ENCODE measurements around the gene LIFR. TPM values are rescaled to one million over a fixed set of nuclear protein-coding genes. Genes with fewer than 3 reads are reported as not detected.
"Not testable (repeated sequence)": the region's sequence is repeated elsewhere in the genome, so short reads cannot be mapped to it uniquely, and the experiment has no call there.

Gene LIFR
- total and polyA plus RNA-seq, 5 donors from 2014 or later: not detected

DNA sequence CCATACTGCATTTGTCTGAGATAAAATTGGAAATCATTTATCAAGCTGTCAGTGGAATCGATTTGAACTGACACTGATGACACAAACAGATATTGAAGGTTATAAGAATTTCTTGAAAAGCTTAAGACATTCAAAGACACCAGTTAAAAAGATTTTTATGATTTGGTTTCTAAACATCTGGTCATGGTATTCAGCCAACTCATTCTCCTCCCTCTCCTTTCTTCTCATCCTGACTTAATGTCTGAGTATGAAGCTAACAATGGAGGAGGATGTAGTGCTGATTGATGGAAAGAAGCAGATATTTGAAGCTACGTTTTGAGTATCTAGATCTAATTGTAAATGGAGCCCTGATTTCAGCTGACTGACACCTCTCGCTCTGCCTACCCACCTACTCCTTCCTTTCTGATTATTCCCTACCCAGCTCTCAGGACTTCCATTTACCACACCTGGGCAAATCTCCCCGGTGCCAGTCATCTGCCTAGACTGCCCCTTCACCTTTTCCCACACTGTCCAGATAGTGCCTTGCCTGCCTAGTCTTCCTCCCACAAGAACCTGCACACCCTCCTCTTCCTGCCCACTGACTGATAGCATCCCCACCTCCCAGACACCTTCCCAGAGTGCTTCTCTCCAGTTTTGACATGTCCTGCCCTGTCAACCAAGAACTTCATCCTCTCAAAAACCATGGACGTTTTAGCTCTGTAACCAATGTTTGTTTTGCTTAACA, 20.7 kb upstream of the LIFR start:
- H3K4me1 ChIP-seq (ENCODE audit: control insufficient read depth, insufficient read depth, low read length, poor library complexity, severe bottlenecking): no peaks in the 10 kb centered on the region
- Mint-ChIP-seq H3K4me3 (no peak overlapping the region), H3K36me3 (no peaks in the 10 kb centered on the region), H3K9me3 (peaks cover 0 to 4% (median 0%) of the 10 kb centered on the region in 7 donors), H3K27me3 (peaks cover 5% of the 10 kb centered on the region), H3K4me1 (no peaks in the 10 kb centered on the region), H3K27ac (no peak overlapping the region)
- H3K27ac ChIP-seq (ENCODE audit: insufficient read depth, low read length, poor library complexity, severe bottlenecking): no peak overlapping the region
- H3K9me3 ChIP-seq (ENCODE audit: control insufficient read depth in 2 of 2, low read length in 2 of 2): no peaks in the 10 kb centered on the region
- no peaks in the 10 kb centered on the region for H3K36me3 ChIP-seq (ENCODE audit: control insufficient read depth, insufficient read depth, low read length)
- DNase-seq: no peak
- no peak for ATAC-seq (ENCODE audit: low read depth in 2 of 2)
- H3K27me3 ChIP-seq (ENCODE audit: control insufficient read depth, insufficient read depth, low read length): peaks cover 3% of the 10 kb centered on the region
- H3K4me3 ChIP-seq (ENCODE audit: low read depth, low read length): no peak overlapping the region

DNA sequence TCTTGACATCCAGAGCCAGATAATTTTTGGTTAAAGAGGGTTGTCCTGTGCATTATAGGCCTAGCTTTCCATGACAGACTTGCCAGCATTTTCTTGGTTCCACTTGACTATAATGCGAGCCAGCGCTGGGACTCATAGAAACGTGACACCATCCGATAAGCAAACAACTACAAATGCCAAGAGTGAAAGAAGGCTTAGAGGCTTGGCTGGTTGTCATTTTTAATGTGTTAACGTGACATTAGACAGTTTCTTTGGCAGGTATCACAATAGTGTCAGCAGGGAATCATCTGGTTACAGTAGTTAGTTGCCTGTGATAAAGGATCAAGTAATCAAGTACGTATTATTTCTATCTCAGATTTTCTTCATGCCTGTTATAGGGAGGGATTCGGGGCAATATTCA, 20.0 kb upstream of the LIFR start:
- H3K27me3 ChIP-seq (ENCODE audit: control insufficient read depth, insufficient read depth, low read length): peaks cover 3% of the 10 kb centered on the region
- H3K27ac ChIP-seq (ENCODE audit: insufficient read depth, low read length, poor library complexity, severe bottlenecking): no peak overlapping the region
- Mint-ChIP-seq H3K4me3 (no peak overlapping the region), H3K4me1 (no peaks in the 10 kb centered on the region), H3K27ac (no peak overlapping the region), H3K27me3 (peaks cover 5% of the 10 kb centered on the region), H3K36me3 (no peaks in the 10 kb centered on the region), H3K9me3 (peaks cover 0 to 4% (median 0%) of the 10 kb centered on the region in 7 donors)
- ATAC-seq (ENCODE audit: low read depth in 2 of 2): no peak
- no peak overlapping the region for H3K4me3 ChIP-seq (ENCODE audit: low read depth, low read length)
- H3K9me3 ChIP-seq (ENCODE audit: control insufficient read depth in 2 of 2, low read length in 2 of 2): no peaks in the 10 kb centered on the region
- H3K36me3 ChIP-seq (ENCODE audit: control insufficient read depth, insufficient read depth, low read length): no peaks in the 10 kb centered on the region
- no peaks in the 10 kb centered on the region for H3K4me1 ChIP-seq (ENCODE audit: control insufficient read depth, insufficient read depth, low read length, poor library complexity, severe bottlenecking)
- no peak for DNase-seq

DNA sequence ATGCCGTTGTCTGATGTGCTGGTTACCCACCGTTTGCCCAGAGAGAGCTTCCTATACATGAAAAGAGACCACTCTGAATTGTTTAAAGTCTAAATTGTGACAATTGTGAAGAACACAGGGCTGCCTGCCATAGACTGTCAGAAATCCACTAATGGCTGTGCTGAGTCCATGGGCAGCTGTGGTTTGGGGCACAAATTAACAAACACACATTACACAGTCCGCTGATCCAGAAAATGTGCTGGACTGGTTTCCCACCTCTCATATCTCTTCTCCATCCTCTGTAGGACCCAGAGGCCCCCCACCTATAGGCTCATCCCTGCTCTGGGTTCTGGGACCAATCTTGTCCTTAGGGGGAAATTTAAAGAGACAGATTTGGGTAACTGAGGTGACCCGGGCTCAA, 19.0 kb upstream of the LIFR start:
- ATAC-seq (ENCODE audit: low read depth in 2 of 2): no peak
- Histone ChIP-seq H3K4me1 (ENCODE audit: control insufficient read depth, insufficient read depth, low read length, poor library complexity, severe bottlenecking) (no peaks in the 10 kb centered on the region), H3K9me3 (ENCODE audit: control insufficient read depth in 2 of 2, low read length in 2 of 2) (no peaks in the 10 kb centered on the region), H3K4me3 (ENCODE audit: low read depth, low read length) (no peak overlapping the region), H3K36me3 (ENCODE audit: control insufficient read depth, insufficient read depth, low read length) (no peaks in the 10 kb centered on the region), H3K27me3 (ENCODE audit: control insufficient read depth, insufficient read depth, low read length) (peaks cover 3% of the 10 kb centered on the region), H3K27ac (ENCODE audit: insufficient read depth, low read length, poor library complexity, severe bottlenecking) (no peak overlapping the region)
- H3K27ac Mint-ChIP-seq: no peak overlapping the region
- no peak for DNase-seq
- H3K4me1 Mint-ChIP-seq: no peaks in the 10 kb centered on the region
- no peaks in the 10 kb centered on the region for H3K36me3 Mint-ChIP-seq
- peaks cover 0 to 3% (median 0%) of the 10 kb centered on the region in 7 donors for H3K9me3 Mint-ChIP-seq
- peaks cover 5% of the 10 kb centered on the region for H3K27me3 Mint-ChIP-seq
- no peak overlapping the region for H3K4me3 Mint-ChIP-seq

DNA sequence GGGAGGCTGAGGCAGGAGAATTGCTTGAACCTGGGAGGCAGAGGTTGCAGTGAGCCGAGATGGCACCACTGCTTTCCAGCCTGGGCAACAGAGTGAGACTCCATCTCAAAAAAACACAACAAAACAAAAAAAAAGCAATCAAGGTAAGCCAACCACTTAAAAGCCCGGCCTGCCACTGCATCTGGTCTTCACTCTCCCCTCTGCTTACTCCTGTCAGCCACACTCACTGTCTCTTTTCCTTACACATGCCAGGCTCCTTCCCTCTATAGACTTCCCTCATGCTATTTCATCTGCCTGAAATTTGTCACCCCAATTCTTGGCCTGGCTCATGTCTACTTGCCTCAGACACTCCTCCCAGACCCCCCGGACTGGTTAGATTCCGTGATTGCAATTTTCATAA, 17.6 kb upstream of the LIFR start:
- DNase-seq: no peak
- peaks cover 3% of the 10 kb centered on the region for H3K27me3 ChIP-seq (ENCODE audit: control insufficient read depth, insufficient read depth, low read length)
- H3K9me3 ChIP-seq (ENCODE audit: control insufficient read depth in 2 of 2, low read length in 2 of 2): no peaks in the 10 kb centered on the region
- no peak for ATAC-seq (ENCODE audit: low read depth in 2 of 2)
- no peaks in the 10 kb centered on the region for H3K4me1 Mint-ChIP-seq
- no peaks in the 10 kb centered on the region for H3K4me1 ChIP-seq (ENCODE audit: control insufficient read depth, insufficient read depth, low read length, poor library complexity, severe bottlenecking)
- H3K27me3 Mint-ChIP-seq: peaks cover under 1% of the 10 kb centered on the region
- peaks cover 0 to 3% (median 0%) of the 10 kb centered on the region in 7 donors for H3K9me3 Mint-ChIP-seq
- no peak overlapping the region for H3K4me3 ChIP-seq (ENCODE audit: low read depth, low read length)
- H3K4me3 Mint-ChIP-seq: no peak overlapping the region
- H3K36me3 ChIP-seq (ENCODE audit: control insufficient read depth, insufficient read depth, low read length): no peaks in the 10 kb centered on the region
- H3K36me3 Mint-ChIP-seq: no peaks in the 10 kb centered on the region
- H3K27ac Mint-ChIP-seq: no peak overlapping the region
- no peak overlapping the region for H3K27ac ChIP-seq (ENCODE audit: insufficient read depth, low read length, poor library complexity, severe bottlenecking)

DNA sequence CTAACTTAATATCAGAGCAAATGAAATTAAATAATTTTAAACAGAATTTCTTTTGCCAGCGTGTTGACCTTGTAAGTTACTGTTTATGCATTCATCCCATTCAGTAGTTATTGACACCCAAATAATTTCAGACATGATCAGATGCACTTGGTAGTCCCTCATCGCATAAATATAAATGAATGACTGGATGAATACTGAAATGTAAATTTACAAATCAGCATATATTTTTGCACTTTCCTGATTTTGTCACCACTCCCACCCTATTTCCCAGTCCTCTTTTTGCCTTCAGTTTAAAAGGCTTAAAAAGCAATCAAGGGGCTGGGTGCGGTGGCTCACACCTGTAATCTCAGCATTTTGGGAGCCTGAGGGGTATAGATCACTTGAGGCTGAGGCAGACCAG, 17.1 kb upstream of the LIFR start:
- no peaks in the 10 kb centered on the region for H3K4me1 Mint-ChIP-seq
- Histone ChIP-seq H3K27me3 (ENCODE audit: control insufficient read depth, insufficient read depth, low read length) (peaks cover 3% of the 10 kb centered on the region), H3K36me3 (ENCODE audit: control insufficient read depth, insufficient read depth, low read length) (no peaks in the 10 kb centered on the region), H3K4me1 (ENCODE audit: control insufficient read depth, insufficient read depth, low read length, poor library complexity, severe bottlenecking) (no peaks in the 10 kb centered on the region), H3K27ac (ENCODE audit: insufficient read depth, low read length, poor library complexity, severe bottlenecking) (no peak overlapping the region), H3K9me3 (ENCODE audit: control insufficient read depth in 2 of 2, low read length in 2 of 2) (no peaks in the 10 kb centered on the region), H3K4me3 (ENCODE audit: low read depth, low read length) (no peak overlapping the region)
- H3K27ac Mint-ChIP-seq: no peak overlapping the region
- H3K9me3 Mint-ChIP-seq: peaks cover 0 to 3% (median 0%) of the 10 kb centered on the region in 7 donors
- no peak for ATAC-seq (ENCODE audit: low read depth in 2 of 2)
- no peak overlapping the region for H3K4me3 Mint-ChIP-seq
- DNase-seq: no peak
- no peaks in the 10 kb centered on the region for H3K27me3 Mint-ChIP-seq
- H3K36me3 Mint-ChIP-seq: no peaks in the 10 kb centered on the region

DNA sequence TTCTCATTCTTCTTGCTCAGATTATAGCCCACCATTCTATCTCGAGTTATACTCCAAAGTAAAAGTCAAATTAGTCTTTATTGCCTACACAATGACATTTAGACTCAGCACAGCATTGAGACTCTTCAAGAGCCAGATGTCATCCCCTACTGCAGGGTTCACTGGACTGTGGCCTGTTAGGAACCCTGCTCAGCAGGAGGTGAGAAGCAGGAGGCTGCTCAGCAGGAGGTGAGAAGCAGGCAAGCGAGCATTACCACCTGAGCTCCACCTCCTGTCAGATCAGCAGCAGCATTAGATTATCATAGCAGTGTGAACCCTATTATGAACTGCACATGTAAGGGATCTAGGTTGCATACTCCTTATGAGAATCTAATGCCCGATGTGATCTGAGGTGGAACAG, 12.7 kb upstream of the LIFR start:
- Histone ChIP-seq H3K4me1 (ENCODE audit: control insufficient read depth, insufficient read depth, low read length, poor library complexity, severe bottlenecking) (no peaks in the 10 kb centered on the region), H3K9me3 (ENCODE audit: control insufficient read depth in 2 of 2, low read length in 2 of 2) (no peaks in the 10 kb centered on the region), H3K4me3 (ENCODE audit: low read depth, low read length) (no peak overlapping the region), H3K36me3 (ENCODE audit: control insufficient read depth, insufficient read depth, low read length) (no peaks in the 10 kb centered on the region), H3K27me3 (ENCODE audit: control insufficient read depth, insufficient read depth, low read length) (no peaks in the 10 kb centered on the region), H3K27ac (ENCODE audit: insufficient read depth, low read length, poor library complexity, severe bottlenecking) (no peak overlapping the region)
- no peak overlapping the region for H3K4me3 Mint-ChIP-seq
- H3K4me1 Mint-ChIP-seq: no peaks in the 10 kb centered on the region
- ATAC-seq (ENCODE audit: low read depth in 2 of 2) (no peak), DNase-seq (no peak)
- H3K9me3 Mint-ChIP-seq: peaks cover 0 to 4% (median 0%) of the 10 kb centered on the region in 7 donors
- H3K36me3 Mint-ChIP-seq: no peaks in the 10 kb centered on the region
- peaks cover 4% of the 10 kb centered on the region for H3K27me3 Mint-ChIP-seq
- H3K27ac Mint-ChIP-seq: no peak overlapping the region

DNA sequence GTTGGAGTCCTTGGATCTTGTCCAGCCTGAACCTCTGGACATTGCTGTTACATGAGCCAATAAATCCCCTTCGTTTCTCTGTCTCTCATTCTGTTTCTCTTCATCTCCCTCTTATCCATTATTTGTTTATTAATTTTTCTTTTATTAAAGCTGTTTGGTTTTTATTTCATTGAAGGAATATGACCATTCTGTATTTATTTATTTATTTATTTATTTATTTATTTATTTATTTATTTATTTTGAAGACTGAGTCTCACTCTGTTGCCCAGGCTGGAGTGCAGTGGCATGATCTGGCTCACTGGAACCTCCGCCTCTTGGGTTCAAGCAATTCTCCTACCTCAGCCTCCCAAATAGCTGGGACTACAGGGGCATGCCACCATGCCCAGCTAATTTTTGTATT, 10.9 kb upstream of the LIFR start:
- H3K27ac Mint-ChIP-seq; H3K27me3 ChIP-seq (ENCODE audit: control insufficient read depth, insufficient read depth, low read length); H3K4me3 ChIP-seq (ENCODE audit: low read depth, low read length); DNase-seq; H3K4me1 Mint-ChIP-seq; ATAC-seq (ENCODE audit: low read depth in 2 of 2); H3K9me3 ChIP-seq (ENCODE audit: control insufficient read depth in 2 of 2, low read length in 2 of 2); H3K4me1 ChIP-seq (ENCODE audit: control insufficient read depth, insufficient read depth, low read length, poor library complexity, severe bottlenecking); H3K36me3 ChIP-seq (ENCODE audit: control insufficient read depth, insufficient read depth, low read length); H3K4me3 Mint-ChIP-seq; H3K36me3 Mint-ChIP-seq; H3K27ac ChIP-seq (ENCODE audit: insufficient read depth, low read length, poor library complexity, severe bottlenecking); H3K9me3 Mint-ChIP-seq: not testable (repeated sequence)
- H3K27me3 Mint-ChIP-seq: peaks cover 10% of the 10 kb centered on the region

DNA sequence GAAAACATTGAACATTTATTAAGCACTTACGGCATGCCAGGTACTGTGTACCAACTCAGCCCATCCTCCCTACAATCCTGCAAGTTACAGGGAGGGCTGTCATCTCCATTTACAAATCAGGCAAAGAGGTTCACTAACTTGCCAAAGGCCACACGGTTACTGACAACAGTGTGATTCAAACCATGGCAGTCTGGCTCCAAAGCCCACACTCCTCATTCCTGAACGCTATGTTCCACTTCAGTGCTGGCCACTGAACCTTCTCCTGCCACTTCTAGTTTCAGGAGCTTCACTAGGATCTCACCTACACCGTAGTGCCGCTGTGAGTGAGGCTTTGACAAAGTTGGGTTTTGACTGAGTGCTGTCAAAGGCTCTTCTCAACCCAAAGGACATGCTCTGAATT, 7.2 kb upstream of the LIFR start:
- Histone ChIP-seq H3K9me3 (ENCODE audit: control insufficient read depth in 2 of 2, low read length in 2 of 2) (no peaks in the 10 kb centered on the region), H3K4me1 (ENCODE audit: control insufficient read depth, insufficient read depth, low read length, poor library complexity, severe bottlenecking) (no peaks in the 10 kb centered on the region), H3K27me3 (ENCODE audit: control insufficient read depth, insufficient read depth, low read length) (peaks cover 11% of the 10 kb centered on the region), H3K4me3 (ENCODE audit: low read depth, low read length) (no peak overlapping the region), H3K36me3 (ENCODE audit: control insufficient read depth, insufficient read depth, low read length) (no peaks in the 10 kb centered on the region), H3K27ac (ENCODE audit: insufficient read depth, low read length, poor library complexity, severe bottlenecking) (no peak overlapping the region)
- H3K4me3 Mint-ChIP-seq: no peak overlapping the region
- H3K27me3 Mint-ChIP-seq: peaks cover 34% of the 10 kb centered on the region
- no peaks in the 10 kb centered on the region for H3K36me3 Mint-ChIP-seq
- no peaks in the 10 kb centered on the region for H3K4me1 Mint-ChIP-seq
- H3K27ac Mint-ChIP-seq: no peak overlapping the region
- DNase-seq (no peak), ATAC-seq (ENCODE audit: low read depth in 2 of 2) (no peak)
- H3K9me3 Mint-ChIP-seq: peaks cover 0 to 4% (median 0%) of the 10 kb centered on the region in 7 donors
